SIG-M5 treated with dmso at 0.1 percent for 504 hours (cell line): ENCODE data around the gene ASPHD2.

Experiments used
- DNase-seq: peaks from one replicate; lab custom pipeline; 2025; ENCODE audit not compliant: unreplicated experiment; lab: John Stamatoyannopoulos, UW

The ASPHD2 gene

DNA sequence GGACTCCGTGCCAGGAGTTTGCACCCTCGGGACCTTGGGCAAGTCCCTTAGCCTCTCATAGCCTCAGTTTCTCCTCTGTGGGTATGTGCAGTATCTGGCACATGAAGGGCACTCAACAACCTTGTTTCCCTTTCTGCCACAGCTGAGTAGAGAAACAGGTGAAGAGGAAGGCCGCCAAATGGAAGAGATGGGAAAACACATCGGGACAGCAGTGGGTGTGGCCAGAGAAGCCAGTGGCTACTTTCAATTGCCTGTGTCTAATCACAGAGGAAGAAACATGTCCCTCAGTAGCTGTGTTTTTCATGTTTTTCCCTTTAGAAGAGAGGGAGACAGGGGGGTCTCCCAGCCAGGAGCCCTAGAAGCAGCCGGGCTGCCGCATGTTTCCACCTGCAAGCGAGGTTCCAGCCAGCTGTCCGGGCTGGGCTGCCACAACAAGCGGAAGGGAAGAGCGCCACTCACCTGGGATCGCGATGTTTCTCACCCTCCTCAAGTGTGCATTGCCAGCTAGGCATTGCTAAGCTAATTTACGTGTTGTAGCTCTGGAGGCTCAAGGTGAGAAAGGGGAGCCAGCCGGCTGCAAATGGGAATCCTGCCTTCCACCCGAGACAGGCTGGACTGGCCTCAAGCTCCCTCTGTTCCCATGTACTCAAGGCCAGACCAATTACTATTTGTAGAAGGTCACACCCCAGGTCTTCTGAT, 16.7 kb downstream of the ASPHD2 start:
- DNase-seq = no peak

DNA sequence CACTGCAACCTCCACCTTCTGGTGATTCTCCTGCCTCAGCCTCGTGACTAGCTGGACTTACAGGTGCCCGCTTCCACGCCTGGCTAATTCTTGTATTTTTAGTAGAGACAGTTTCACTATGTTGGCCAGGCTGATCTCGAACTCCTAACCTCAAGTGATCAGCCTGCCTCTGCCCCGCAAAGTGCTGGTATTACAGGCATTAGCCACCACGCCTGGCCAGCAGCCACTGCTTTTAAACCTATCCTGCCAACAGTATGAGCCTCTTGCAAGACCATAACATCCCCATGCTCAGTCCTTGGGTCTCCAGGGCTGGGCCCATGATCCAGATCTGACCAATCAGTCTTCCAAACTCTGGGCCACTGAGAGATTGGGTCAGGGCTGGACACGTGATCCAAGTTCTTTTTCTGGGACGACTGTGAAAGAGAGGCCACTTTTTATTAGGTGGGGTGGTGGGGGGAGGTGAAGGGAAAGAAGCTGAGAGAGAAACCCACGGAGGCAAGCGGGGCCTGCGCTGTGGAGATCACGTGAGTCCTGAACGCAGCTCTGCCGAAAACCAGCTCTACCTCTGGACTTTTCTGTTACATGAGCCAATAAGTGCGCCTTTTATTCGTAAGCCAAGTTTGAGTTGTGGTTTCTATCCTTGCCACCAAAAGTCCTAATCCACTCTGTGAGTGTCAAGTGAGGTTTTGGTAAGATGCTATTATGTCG, 17.9 kb downstream of the ASPHD2 start:
- DNase-seq = no peak

DNA sequence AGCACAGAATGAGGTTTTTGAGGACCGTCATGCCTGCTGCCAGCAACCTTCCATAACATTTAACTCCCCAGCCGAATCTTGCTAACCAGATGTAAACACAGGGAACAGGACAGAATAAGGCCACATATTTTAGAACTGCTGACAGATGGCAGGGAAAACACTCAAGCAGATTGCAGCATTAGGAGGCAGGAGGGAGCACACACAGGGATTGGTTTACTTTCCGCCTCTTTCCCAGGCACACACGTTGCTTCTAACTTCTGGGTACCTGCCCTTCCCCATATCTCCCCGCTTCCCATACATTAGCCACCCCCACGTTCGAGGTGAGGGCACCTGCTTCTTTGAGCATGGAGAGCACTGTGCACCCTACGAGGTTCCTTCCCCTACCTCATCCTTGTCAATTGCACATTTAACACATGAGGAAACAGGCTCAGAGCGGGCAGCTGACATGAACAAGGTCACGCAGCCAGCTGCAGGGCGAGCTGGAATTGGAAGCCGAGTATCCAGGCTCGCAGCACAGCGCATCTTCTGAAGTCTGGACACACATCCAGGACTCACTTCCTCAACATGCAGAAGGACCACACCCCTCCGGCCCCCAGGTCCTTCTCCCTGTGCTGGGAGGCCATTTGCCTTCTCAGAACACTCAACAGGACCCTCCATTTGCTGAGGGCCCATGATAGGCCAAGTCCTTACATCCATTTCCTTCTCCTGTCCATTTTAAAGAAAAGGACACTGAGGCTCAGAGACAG, 18.7 kb downstream of the ASPHD2 start:
- DNase-seq = no peak

DNA sequence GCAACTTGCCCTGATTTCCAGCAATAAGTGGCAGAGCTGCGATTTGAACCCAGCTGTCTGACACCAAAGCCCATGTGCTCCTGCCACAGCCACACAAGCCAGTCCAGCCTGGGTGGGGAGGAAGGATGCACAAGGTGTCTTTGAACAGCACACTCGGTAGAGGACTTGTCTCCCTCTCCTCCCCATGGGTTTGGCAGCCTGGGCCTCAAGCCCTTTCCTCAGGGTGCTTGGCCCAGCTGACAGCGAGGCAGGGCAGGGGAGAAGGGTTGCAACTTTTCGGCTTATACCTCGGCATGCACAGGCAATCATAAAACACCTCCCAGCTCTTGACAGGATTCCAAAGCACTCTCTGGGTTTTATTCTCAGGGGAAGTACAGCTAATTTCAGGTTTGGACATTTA, 19.3 kb downstream of the ASPHD2 start:
- no peak for DNase-seq

DNA sequence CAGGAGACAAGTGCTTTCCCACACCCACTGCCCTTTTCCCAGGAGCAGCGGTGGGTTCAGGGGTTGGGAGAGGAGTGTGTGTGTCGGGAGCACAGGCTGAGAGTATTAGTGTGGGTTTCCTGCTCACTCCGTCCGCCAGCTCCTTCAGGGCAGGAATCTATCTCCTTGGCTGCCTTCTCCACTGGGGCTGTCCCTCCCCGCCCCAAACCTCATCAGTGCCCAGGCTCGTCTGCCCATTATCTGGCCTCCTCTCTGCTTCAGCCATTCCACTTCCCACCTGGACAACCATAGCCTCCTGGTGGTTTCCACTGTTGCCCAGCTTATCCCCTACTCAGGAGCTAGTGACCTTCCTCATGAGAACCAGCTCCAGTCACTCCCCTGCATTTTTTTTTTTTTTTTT, 19.9 kb downstream of the ASPHD2 start:
- no peak for DNase-seq

DNA sequence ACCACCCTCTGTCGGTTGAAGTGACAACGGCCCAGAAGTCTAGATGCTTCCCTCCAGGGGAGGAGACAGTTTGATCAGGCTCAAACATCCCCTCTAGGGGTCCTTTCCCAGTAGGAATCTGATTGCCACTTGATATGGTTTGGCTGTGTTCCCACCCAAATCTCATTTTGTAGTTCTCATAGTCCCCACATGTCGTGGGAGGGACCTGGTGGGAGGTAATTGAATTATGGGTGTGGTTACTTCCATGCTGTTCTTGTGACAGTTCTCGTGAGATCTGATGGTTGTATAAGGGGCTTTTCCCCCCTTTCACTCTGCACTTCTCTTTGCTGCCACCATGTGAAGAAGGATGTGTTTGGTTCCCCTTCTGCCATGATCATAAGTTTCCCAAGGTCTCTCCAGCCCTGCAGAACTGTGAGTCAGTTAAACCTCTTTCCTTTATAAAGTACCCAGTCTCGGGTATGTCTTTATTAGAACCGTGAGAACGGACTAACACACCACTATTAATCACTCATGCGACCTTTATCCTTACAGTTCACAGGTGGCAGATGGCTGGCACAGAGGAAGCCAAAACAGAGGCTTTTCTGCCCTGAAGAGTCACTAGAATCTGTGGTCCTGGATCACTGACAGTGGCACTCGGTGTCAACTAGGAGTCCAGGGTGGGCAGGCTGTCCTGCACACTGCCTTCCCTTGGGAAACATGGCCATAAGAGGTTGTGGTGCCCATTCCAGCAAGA, 21.6 kb downstream of the ASPHD2 start:
- DNase-seq = no peak

DNA sequence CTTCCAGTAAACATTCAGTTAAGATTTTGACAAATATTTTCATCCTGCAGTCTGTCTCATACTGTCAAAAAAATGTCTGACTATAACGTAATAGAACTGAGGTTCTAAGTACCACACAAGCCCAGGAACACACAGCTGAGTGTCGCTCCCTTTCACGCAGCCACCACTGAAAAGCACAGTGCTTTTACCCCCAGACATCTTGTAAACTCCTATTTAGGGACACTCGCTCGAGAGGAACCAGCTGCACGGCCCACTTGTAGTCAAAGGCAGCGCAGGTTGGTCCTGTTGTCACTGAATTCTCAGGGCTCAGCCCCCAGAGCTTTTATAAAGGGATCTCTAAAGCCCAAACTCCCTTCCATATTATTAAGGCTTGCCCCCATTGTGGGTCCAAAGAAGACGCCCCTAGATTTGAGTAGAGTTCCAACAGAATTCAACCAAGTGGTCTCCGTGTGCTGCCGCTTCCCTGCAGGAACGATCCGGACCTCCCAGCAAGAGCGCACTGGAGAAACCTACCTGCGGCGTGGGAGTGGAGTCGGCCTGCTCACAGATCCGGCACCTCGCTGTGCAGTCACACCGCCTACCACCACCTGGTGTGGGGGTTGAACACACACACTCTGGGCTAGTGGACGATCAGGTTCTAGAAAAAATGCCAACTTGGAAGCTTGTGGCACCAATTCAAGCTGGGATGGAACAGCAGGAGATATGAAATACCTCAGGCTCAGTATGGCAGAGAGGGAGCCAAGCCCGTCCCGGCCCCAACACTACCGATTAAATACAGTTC, 23.4 kb downstream of the ASPHD2 start:
- no peak for DNase-seq

DNA sequence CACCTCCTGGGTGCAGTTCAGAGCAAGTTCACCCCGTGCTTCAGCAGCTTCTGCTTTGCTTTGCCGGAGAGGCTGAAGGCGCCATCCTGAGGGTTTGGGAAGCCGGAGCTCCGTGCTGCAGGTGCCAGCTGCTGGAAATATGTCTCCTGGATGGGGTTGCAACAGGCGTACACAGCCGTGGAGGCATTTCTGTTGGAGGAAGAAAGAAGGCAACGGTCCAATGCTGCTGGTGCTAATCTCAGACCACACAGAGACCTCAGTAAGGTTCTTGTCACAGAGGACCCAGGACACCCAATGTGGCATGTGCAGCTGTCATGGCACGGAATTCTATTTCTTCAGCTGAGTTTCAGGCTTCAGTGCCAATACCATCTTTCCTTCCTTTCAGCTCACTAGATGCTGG, 24.2 kb downstream of the ASPHD2 start:
- DNase-seq = no peak

DNA sequence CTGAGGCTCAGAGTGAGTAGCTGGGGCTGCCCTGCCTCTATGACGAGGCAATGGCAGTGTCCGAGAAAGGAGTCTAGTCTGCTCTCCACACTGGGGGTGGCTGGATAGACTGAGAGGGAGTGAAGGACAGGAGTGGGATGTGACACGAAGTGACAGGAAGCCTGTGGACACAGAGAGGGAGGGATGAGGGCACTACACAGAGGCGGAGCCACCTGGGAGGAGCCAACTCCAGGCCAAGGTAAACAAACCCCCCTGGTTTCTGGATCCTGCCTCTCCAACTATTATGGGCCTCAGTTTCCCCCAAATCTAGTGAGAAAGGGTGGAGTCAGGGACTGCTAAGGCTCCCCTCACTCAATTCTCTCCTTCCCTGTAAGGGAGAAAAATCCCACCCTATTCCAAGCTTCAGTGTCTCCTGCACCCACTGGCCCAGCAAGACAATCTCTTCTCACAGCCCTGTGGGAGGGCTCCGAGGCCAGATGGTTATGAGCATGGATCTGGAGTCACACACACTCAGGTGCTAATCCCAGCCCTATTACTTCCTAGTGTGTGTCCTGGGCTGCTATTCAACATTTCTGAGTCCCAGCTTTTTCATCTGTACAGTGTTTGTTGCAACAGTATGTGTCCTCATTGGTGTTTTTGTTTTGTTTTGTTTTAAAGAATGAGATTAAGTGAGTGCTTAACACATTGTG, 24.9 kb downstream of the ASPHD2 start:
- no peak for DNase-seq

DNA sequence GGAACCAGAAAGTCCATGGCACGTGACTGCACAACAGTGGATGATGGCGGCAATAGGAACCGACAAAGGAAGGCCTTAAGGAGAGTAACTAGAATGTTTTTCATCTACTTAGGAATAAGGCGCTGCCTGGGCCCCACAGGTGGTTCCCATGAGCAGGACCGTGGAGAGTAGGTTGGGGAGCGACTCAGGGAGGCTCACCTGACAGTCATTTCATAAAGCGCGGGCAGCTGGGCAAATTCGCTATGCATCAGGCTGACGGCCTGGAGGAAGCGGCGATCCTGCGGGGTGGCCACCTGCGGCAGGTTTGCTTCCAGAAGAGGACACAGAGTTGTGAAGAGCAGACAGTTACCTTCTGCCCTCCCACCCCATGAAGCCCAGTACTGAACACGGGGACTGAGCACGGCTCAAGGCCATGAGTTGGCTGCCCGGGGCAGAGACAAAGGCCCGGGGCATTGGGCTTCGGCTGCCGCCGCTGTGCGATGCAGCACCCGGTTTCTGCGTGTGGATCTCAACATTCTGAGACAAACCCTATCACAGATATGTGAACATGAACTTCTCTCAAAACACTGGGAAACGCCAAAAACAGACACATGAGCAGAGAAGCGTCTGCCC, 28.7 kb downstream of the ASPHD2 start:
- DNase-seq = no peak

DNA sequence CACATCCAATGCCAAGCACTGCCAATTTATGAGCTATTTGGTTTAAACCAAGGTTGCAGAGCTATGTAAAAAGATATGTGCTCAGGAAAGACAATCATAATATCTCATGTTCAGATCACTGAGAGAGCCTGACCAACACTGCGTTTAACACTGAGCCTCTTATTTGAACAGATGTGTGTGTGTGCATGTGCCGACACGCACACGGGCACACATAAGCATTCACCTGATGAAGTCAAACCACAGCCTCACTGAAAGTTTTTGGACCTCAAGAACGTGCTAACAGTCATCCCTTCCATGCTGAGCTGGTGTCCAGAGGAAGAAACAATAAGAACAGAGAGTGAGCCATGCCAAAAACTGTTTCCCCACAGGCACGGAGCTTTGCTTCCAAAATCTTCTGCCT, 31.1 kb downstream of the ASPHD2 start:
- no peak for DNase-seq

DNA sequence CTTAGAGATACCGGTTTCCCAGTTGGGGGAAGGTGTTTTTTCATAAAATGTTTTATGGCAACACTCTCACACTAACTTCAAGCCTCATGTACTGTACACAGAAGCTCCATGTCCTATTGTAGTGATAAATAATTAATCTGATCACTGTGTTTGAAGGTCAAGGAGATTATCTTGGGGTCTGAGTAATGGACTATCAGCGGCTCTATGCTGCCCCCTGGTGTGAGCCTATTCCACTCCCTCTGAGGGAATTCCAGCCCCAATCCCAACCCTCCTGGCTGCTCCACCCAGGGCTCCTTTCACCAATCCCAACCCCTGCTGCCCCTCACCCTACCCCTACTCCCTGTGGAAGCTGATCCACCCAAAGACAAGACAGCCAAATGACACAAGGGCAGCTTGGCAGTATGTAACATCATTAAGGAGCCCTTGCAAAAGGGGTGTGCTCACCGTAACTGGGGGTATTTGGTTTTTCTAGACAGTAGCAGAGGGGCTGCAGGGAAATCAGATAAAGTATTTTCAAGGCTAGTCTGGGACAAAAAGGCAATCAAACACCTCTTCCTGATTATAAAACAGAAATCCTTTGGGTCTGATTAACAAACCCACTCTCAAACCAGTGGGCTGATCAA, 32.2 kb downstream of the ASPHD2 start:
- DNase-seq = no peak

DNA sequence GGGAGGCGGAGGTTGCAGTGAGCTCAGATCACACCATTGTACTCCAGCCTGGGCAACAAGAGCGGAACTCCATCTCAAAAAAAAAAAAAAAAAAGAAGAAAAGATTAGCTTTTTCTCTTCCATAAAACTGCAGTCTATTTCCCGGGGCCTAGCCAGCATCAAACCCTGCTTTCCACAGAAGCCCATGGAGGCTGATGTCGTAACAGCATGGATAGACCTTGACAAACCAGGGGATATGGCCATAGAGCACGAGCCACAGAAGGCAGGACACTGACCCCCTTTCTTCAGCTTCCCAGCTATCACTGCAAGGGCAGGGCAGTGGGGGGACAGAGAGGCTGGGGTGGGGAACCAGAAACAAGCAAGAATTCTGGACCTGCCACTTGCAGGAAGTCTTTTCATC, 33.0 kb downstream of the ASPHD2 start:
- DNase-seq = no peak

DNA sequence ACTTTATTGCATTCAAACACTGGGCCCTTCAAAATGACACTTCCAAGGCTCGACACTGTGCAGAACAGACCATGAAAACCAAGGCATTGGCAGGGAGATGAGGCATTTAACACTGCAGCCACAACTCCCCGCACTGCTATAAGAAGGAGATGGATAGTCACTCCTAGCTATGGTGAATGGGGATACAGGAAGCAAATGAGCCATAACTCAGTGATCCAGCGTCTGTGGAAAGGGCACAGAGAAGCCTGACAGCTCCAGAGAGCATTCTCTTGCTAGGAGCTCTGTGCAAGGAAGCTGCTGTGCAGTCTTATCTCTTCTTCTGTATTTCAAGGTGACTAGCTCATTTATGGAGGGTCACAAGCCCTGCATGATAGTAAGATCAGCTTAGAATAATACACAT, 33.6 kb downstream of the ASPHD2 start:
- no peak for DNase-seq

DNA sequence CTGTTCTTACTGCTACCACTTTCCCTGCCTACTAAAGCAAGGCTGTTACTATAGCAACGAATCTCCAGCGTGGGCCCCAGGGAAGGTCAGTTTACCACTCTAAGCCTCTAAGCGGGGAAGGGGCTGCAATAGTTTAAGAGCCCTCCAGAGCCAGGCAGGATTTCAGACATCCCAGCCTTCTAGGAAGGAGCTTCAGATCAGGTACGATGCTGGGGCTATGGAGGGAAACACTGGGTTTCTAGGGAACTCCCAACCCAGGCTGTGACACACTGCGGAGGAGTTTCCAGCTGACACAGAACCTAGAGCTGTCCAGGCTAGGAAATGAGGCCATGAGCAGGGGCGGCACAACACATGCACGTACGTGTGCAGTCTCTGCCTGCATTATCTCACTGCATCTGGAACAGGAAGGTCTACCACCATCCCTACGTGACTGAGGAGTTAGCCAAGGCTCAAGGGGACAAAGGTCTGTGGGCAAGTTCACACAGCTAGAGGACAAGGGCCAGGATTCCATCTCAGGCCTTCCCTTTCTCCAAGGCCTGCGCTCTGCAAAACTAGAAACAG, 34.1 kb downstream of the ASPHD2 start:
- no peak for DNase-seq

DNA sequence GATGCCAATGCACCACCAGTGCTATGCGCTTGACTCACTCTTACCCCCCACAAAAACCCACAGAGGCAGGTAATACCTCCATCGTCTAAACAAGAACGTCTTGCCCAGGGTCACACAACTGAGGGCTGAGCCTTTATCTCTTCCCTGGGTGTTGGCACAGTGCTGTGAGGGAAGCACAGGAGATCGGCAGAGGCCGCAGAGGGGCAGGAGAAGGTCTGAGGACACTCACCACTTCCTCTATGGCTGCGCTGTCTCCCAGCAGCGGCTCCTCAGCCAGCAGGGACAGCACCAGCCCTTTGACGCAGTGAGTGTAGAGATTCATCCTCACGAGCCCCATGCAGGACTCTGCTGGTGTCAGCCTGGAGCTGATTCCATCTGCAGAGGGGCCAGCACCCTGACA, 34.6 kb downstream of the ASPHD2 start:
- no peak for DNase-seq

DNA sequence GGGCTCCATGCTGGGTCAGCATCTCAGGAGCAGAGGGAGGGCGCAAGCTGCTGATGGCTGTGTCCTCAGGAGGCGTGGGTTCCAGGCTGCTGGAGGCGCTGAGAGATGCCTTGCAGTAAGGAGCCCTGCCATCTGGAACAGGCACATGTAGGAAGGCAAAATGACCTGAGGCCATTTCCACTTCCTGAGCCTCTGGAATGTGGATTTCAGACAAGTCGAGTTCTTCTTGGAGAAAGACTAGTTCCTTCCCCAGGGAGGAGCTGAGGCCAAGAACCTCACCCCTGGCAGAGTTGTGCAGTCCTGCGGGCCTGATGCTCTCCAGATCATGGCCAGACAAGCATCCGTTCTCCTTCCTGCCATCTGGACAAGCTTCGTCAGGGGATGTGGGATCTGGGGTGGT, 35.3 kb downstream of the ASPHD2 start:
- no peak for DNase-seq

DNA sequence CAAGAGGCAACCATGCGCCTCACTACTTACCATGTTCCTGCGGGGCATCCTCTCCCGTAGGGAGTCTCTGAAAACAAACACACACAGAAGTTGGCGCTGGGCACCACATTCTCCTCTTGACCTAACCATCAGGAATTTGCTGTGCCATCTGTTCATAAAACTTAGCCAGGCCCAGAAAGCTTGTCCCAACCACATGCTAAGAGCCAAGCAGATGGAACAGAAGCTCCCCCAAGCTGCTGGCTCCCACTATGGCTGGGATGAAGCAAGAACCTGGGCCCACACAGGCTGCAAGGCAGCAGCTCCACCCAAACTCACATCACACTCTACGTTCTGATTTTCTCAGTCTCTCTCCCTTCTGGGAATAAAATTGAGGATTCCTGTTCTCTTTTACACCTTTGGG, 37.1 kb downstream of the ASPHD2 start:
- DNase-seq = no peak

DNA sequence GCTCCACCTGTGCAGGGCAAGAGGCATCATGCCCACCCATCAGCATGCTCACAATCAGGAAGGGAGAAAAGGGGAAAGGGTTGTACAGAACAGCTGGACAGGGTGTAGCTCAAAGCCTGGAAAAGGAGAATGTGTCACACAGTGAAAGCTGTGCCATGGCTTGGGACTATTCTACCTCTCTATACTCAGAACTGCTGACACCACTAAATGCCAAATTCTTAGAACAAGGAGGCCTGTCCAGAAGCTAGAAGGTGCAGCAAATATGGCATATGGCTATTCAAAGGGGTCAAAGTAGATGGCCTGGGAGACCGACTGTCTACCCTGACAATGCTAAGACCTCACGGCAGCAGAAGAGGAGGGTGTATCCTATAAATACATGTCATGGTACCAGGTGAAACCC, 41.7 kb downstream of the ASPHD2 start:
- no peak for DNase-seq
